Measurements from ENCODE around the gene PHETA1.

Gene PHETA1

DNA sequence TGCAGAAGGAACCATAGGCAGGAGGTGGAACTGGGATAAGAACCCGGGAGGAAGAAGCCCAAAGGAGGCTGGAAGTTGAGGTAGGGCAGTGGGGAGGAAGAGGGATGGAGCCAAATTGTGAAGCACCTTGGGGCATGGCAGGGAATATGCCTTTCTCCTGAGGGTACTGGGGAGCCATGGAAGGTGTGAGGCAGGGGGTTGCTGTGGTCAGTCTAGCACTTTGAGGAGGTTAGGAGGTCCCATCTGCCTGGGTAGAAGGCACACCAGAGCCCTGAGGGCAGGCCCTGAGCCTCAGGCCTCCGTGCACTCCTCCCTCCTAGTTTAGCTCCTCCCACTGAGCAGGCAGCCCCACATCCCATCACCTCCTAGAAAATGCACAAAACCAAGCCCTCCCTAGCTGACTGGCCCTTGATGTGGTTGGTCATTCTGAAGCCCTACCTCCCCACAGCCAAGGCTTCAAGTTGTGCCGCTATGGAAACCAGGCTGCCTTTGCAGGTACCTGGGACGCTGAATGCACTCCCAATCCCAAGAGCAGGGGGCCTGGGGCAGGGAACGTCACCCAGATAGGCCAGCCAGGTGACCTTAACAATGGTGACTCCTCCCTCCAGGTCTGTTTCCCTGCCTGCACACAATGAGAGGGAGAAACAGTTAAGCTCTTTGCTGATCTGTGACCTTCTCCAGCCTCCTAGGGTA, 15.1 kb downstream of the PHETA1 start:
- no peak for DNase-seq (ENCODE audit: low read depth in 2 of 2)
- H3K4me3 ChIP-seq (replicated peaks in 1 of 2; ENCODE audit: low read depth in 2 of 2, low read length in 2 of 2), result no peak overlapping the region
- TF ChIP-seq, protein P1, sequence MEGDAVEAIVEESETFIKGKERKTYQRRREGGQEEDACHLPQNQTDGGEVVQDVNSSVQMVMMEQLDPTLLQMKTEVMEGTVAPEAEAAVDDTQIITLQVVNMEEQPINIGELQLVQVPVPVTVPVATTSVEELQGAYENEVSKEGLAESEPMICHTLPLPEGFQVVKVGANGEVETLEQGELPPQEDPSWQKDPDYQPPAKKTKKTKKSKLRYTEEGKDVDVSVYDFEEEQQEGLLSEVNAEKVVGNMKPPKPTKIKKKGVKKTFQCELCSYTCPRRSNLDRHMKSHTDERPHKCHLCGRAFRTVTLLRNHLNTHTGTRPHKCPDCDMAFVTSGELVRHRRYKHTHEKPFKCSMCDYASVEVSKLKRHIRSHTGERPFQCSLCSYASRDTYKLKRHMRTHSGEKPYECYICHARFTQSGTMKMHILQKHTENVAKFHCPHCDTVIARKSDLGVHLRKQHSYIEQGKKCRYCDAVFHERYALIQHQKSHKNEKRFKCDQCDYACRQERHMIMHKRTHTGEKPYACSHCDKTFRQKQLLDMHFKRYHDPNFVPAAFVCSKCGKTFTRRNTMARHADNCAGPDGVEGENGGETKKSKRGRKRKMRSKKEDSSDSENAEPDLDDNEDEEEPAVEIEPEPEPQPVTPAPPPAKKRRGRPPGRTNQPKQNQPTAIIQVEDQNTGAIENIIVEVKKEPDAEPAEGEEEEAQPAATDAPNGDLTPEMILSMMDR (IDR thresholded peaks at IDR 0.05; ENCODE audit: low read depth, low read length), result no peak

DNA sequence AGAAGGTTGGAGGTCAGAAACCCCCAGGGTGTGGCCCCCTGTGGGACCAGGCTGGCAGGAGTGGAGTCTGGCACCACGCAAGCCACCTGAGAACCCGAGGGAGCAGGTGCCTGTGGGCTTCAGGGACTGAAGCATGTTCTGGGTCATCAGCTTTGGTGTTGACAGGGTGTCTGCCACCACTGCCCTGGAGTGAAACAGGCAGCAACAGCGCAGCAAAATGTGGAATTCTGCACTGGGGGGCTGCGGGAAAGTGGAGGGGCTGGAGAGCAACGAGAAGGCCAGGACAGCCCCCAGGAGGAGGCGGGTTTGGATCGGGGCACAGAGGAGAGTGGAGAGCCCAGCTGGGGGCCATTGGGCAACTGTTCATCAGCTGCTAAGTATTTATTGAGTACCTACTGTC, 15.9 kb downstream of the PHETA1 start:
- TF ChIP-seq, protein P1 (IDR thresholded peaks at IDR 0.05; ENCODE audit: low read depth, low read length), result no peak
- DNase-seq (ENCODE audit: low read depth in 2 of 2), result no peak

DNA sequence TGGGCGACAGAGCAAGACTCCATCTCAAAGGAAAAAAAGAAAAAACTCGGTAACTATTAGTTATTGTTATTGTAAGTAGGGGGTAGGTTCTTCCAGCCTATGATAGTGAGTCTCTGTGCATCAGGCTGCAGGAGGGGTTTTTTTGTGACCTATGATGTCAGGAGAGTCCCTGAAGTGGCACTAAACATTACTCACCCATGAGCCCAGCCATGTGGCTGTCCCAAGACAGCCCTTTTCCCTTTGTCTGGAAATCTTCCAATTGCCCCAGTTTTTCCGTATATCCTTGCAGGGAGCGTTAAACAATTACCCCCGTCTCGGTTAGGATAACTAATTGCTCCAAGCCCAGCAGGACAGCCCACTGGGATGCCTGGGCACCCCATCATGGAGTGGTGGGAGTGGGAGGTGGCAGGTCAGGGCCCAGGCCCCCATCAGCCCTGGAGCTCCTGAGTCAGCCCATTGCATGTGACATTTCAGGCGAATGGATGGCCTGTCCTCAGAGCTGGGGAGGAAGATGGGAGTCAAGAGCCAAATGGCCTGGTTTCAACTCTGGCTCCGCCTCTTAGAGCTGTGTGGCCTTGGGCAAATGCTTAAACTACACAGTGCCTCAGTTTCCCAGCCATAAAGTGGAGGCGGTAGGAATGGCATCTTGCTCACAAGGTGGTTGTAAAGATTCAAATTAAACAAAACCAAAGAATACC, 16.4 kb downstream of the PHETA1 start:
- H3K4me3 ChIP-seq (replicated peaks in 1 of 2; ENCODE audit: low read depth in 2 of 2, low read length in 2 of 2), result no peak overlapping the region
- TF ChIP-seq, protein P1 (IDR thresholded peaks at IDR 0.05; ENCODE audit: low read depth, low read length), result no peak
- no peak for DNase-seq (ENCODE audit: low read depth in 2 of 2)

More for the DNA sequence above, 15.9 kb downstream of the PHETA1 start:
- H3K4me3 ChIP-seq (replicated peaks in 1 of 2; ENCODE audit: low read depth in 2 of 2, low read length in 2 of 2), result no peak overlapping the region

DNA sequence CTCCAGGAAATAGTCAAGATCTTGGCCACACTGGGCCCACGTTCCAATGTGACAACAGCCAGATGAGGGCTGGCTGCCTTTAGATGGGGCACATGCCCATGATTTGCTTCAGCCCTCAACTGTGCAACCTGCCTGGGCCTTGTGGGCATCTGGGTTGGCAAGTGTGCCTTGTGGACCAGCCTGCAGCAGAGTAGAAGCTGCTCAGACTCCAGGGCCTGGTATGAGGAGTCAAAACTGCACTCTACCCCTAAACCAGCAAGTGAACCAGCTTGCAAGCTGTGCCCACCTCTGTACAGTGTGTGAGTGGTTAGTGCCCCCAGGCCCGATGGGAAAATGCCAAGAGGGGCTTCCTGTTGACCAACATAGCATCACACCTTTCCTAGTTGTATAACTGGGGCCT, 17.9 kb downstream of the PHETA1 start:
- DNase-seq (ENCODE audit: low read depth in 2 of 2), result no peak
- no peak overlapping the region for H3K4me3 ChIP-seq (replicated peaks in 1 of 2; ENCODE audit: low read depth in 2 of 2, low read length in 2 of 2)
- TF ChIP-seq, protein P1 (IDR thresholded peaks at IDR 0.05; ENCODE audit: low read depth, low read length), result no peak

DNA sequence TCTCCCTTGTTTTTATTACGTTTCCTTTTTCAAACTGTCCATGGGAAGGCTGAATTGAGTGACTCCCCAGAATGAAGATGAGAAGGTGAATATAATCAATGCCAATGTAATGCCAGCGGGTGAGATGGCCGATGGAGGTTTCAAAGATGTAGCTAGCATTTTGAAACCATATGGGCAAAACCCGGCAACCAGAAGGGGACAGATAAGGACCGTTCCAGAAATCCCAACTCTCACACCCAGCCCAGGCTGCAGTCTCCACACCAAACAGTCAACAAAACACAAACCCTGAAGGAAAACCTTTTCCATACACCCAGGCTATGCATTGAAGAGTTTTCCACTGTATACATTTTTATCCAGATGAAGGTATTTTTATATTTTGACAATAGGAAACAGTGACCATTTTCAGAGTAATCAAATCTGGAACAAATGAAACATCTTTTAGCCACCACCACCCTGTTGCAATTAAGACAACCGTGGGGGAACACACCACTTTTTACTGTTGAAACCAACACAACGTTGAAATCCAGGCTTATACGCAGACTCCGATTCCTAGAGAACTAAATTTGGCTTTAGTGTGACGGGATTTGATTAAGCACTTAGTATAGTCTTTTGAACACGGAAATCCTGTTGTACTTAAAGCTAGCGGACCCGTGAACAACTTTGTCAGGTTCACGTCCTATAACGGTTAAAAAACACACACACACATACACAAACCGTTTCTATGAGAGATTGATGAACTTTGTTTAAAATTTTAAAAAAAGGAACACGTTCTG, 19.0 kb downstream of the PHETA1 start:
- DNase-seq (ENCODE audit: low read depth in 2 of 2), result no peak
- TF ChIP-seq, protein P1 (IDR thresholded peaks at IDR 0.05; ENCODE audit: low read depth, low read length), result no peak
- H3K4me3 ChIP-seq (replicated peaks in 1 of 2; ENCODE audit: low read depth in 2 of 2, low read length in 2 of 2), result no peak overlapping the region

DNA sequence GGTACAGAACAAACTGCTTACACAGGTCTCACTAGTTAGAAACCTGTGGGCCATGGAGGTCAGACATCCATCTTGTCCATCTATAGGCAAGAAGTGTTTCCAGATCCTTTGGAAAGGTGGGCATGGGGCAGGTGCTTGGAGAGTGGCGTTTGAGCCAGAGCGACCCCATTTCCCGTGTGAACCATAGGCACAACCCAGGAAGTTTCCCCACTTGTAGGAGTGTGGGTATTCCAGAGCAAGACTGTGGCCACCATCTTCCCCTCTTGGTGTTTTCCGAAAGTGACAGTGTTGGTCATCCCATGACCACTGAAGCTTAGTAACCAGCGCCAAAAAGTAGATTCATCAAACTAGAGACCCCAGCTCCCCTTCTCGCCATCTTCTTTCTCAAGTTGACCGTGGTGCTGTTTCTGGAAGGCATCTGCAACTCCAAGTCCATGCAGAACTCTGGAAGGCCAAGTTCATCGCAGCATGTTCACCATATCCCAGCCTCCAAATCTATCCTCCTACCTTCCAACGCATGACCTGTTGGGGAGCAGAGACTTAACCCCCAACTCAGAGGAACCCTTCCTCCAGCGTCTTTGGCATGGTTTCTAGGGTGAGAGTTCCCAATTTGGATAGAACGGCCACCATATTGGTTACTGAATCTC, 19.7 kb downstream of the PHETA1 start:
- no peak for DNase-seq (ENCODE audit: low read depth in 2 of 2)
- TF ChIP-seq, protein P1 (IDR thresholded peaks at IDR 0.05; ENCODE audit: low read depth, low read length), result no peak
- H3K4me3 ChIP-seq (replicated peaks in 1 of 2; ENCODE audit: low read depth in 2 of 2, low read length in 2 of 2), result no peak overlapping the region
